SK-N-SH (cell line): ENCODE data around the gene VPS4B. TPM values are rescaled to one million over a fixed set of nuclear protein-coding genes. Genes with fewer than 3 reads are reported as not detected.

Experiments used
- CTCF ChIA-PET: fragments of 300-600, 350-600 bp; formaldehyde crosslinking; extraction: SDS; loops from one replicate; lab custom pipeline; 2021; lab: Yijun Ruan, JAX
- POLR2A ChIA-PET: fragments of 350-600 bp; sonication (Branson Sonifier 250); formaldehyde crosslinking; extraction: SDS; loops from one replicate; lab custom pipeline; 2020; ENCODE audit warnings: antibody characterized with exemption, inconsistent platforms; lab: Yijun Ruan, JAX
- DNase-seq: peaks from one replicate; pipeline ENCODE4 v3.0.0; 2012
- H2AFZ ChIP-seq: fragments of 200-600 bp; sonication (generic); 2 replicates; pipeline ENCODE4 v1.8.1; 2016; ENCODE audit warnings: antibody characterized with exemption, mild to moderate bottlenecking, low read depth
- H3F3A ChIP-seq: fragments of 200-600 bp; sonication (generic); replicated peaks from 2 replicates; pipeline ENCODE3; 2016; ENCODE audit warnings: antibody characterized with exemption, mild to moderate bottlenecking; ENCODE audit not compliant: insufficient read depth
- H3K27ac ChIP-seq, 2 experiments: fragments of 200-500 bp in 1 of 2; fragments of 200-600 bp in 1 of 2; sonication (Bioruptor generic) in 1 of 2; sonication (generic), shearing (Covaris generic) in 1 of 2; 2 replicates each; pipeline versions ENCODE4 v1.5.1 to v1.6.1; 2014 to 2016; ENCODE audit warnings: low read depth in 2 of 2, inconsistent platforms in 1 of 2, low read length in 1 of 2, mild to moderate bottlenecking in 1 of 2, mixed read lengths in 1 of 2
- H3K27me3 ChIP-seq: fragments of 200-600 bp; sonication (generic), shearing (Covaris generic); 2 replicates; pipeline ENCODE4 v1.6.1; 2016; ENCODE audit warnings: mixed run types; ENCODE audit not compliant: insufficient read depth
- H3K36me3 ChIP-seq, 2 experiments: fragments of 200-500 bp in 1 of 2; fragments of 200-600 bp in 1 of 2; sonication (Bioruptor generic) in 1 of 2; sonication (generic) in 1 of 2; replicated peaks in 1 of 2; 2 replicates each; pipeline versions ENCODE3 to v1.5.1; 2014 to 2016; ENCODE audit warnings: low read length in 1 of 2, mild to moderate bottlenecking in 1 of 2; ENCODE audit not compliant: insufficient read depth in 2 of 2, control insufficient read depth in 1 of 2
- H3K4me1 ChIP-seq, 2 experiments: fragments of 200-500 bp in 1 of 2; fragments of 200-600 bp in 1 of 2; sonication (Bioruptor generic) in 1 of 2; sonication (generic), shearing (Covaris generic) in 1 of 2; 2 replicates each; pipeline versions ENCODE4 v1.5.1 to v1.6.1; 2014 to 2016; ENCODE audit warnings: low read depth in 1 of 2, low read length in 1 of 2, mixed run types in 1 of 2; ENCODE audit not compliant: insufficient read depth in 2 of 2, control insufficient read depth in 1 of 2
- H3K4me2 ChIP-seq: fragments of 200-600 bp; sonication (generic), shearing (Covaris generic); 2 replicates; pipeline ENCODE4 v1.6.1; 2017; ENCODE audit warnings: mixed run types
- H3K4me3 ChIP-seq, 2 experiments: fragments of 200-500 bp in 1 of 2; fragments of 200-600 bp in 1 of 2; sonication (Bioruptor generic) in 1 of 2; sonication (generic), shearing (Covaris generic) in 1 of 2; 2 replicates each; pipeline versions ENCODE4 v1.5.1 to v1.8.1; 2014 to 2016; ENCODE audit warnings: low read depth in 2 of 2, inconsistent platforms in 1 of 2, low read length in 1 of 2, mild to moderate bottlenecking in 1 of 2, mixed read lengths in 1 of 2, moderate library complexity in 1 of 2
- H3K79me2 ChIP-seq: fragments of 200-600 bp; sonication (generic); 2 replicates; pipeline ENCODE4 v1.8.1; 2017; ENCODE audit warnings: mild to moderate bottlenecking; ENCODE audit not compliant: insufficient read depth
- H3K9ac ChIP-seq: fragments of 200-600 bp; sonication (generic); 2 replicates; pipeline ENCODE4 v1.6.1; 2017; ENCODE audit warnings: mixed run types
- H3K9me2 ChIP-seq: fragments of 200-600 bp; sonication (generic); 2 replicates; pipeline ENCODE4 v1.6.1; 2017; ENCODE audit warnings: mixed run types
- H3K9me3 ChIP-seq: fragments of 200-600 bp; sonication (generic); 2 replicates; pipeline ENCODE4 v1.6.1; 2017; ENCODE audit warnings: mixed run types, mild to moderate bottlenecking, moderate library complexity
- H4K20me1 ChIP-seq: fragments of 200-600 bp; sonication (generic); 2 replicates; pipeline ENCODE4 v1.6.1; 2017; ENCODE audit warnings: mild to moderate bottlenecking, mixed run types; ENCODE audit not compliant: insufficient read depth
- EZH2phosphoT487 ChIP-seq: fragments of 200-600 bp; sonication (generic); IDR thresholded peaks from 2 replicates; pipeline ENCODE4 v1.6.1; 2017; ENCODE audit warnings: low read depth, mixed run types, mild to moderate bottlenecking, antibody characterized with exemption, moderate library complexity, borderline replicate concordance
- JUND ChIP-seq: IDR thresholded peaks from 2 replicates; pipeline ENCODE4 v1.4.0; 2012
- NFIC ChIP-seq: IDR thresholded peaks from 2 replicates; pipeline ENCODE4 v1.4.0; 2012; ENCODE audit warnings: borderline replicate concordance
- POLR2AphosphoS5 ChIP-seq: IDR thresholded peaks from 2 replicates; pipeline ENCODE4 v1.6.1; 2012; ENCODE audit warnings: low read depth, low read length
- REST ChIP-seq: IDR thresholded peaks from 2 replicates; pipeline ENCODE4 v1.6.1; 2012; ENCODE audit warnings: mild to moderate bottlenecking, low read depth, low read length, moderate library complexity
- USF1 ChIP-seq: IDR thresholded peaks from 2 replicates; pipeline ENCODE4 v1.4.0; 2012; ENCODE audit warnings: low read depth, borderline replicate concordance
- WGBS: methylation state at CpG from one replicate; pipeline ENCODE4 v1.1.6; 2017; ENCODE audit warnings: low lambda C conversion rate; 5-methylcytosine and 5-hydroxymethylcytosine counted together
- polyA plus RNA-seq, 3 experiments: library from polyadenylated mRNA; depleted of rRNA; stranded (reverse); fragments of >200 nt; gene quantifications; 2 replicates each; pipeline ENCODE4 v1.2.3, GENCODE V29; 2012
- TF ChIP-seq, protein P1 (sequence below): IDR thresholded peaks from 2 replicates; pipeline ENCODE4 v1.4.0; 2012; ENCODE audit warnings: low read depth

VPS4B gene
- polyA plus RNA-seq, 1 of the 3 experiments (the other 2 are of a cell fraction) = 15.0 TPM

DNA sequence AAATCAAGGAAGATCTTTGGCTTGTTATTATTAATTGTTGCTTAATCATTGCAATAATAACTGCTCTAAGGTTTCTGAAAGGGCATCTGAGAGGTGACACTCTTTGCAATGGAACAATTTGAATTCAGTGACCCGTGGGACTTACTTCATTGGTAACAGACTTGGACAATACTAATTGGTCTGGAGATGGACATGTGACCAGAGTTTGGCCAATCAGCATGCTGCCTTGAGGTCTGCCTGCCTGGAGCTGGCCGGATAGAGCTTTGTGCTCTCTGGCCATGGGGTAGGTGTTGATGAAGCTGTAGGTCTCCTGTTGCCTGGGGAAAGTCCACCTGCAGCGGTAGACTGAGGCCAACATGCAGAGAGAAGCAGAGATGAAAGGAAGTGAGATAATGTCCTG lies 24.0 kb upstream of the VPS4B start:
- Histone ChIP-seq H2AFZ (no peak overlapping the region), H3K79me2 (no peaks in the 10 kb centered on the region), H3K27me3 (no peaks in the 10 kb centered on the region), H3K4me1 (no peaks in the 10 kb centered on the region), H3K27ac (no peak overlapping the region), H3K9me2 (no peaks in the 10 kb centered on the region), H3K4me2 (no peak overlapping the region), H3K4me3 (no peak overlapping the region), H3K36me3 (no peaks in the 10 kb centered on the region), H4K20me1 (no peaks in the 10 kb centered on the region), H3F3A (no peaks in the 10 kb centered on the region), H3K9me3 (no peaks in the 10 kb centered on the region), H3K9ac (no peak overlapping the region)
- ChIA-PET POLR2A (no interaction called here), CTCF (interaction anchor here (0.6 kb wide), 1 partner anchor 430 kb away, joined by 3 read pairs; no protein-coding TSS in a partner anchor)
- no peak for DNase-seq
- 89% methylated on average over 3 of the region's 3 CpGs for WGBS
- TF ChIP-seq USF1 = peak; percentile 53; the same call in 1 of the 2 replicates
- TF ChIP-seq, protein P1, sequence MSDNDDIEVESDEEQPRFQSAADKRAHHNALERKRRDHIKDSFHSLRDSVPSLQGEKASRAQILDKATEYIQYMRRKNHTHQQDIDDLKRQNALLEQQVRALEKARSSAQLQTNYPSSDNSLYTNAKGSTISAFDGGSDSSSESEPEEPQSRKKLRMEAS = no peak

GRCh38 chr18:63445037-63445436 lies 22.8 kb upstream of the VPS4B start:
- no peaks in the 10 kb centered on the region for H3K36me3 ChIP-seq
- no peaks in the 10 kb centered on the region for H3K9me2 ChIP-seq
- H3K27ac ChIP-seq = no peak overlapping the region
- no peaks in the 10 kb centered on the region for H4K20me1 ChIP-seq
- no peaks in the 10 kb centered on the region for H3K27me3 ChIP-seq
- peaks cover 1% of the 10 kb centered on the region for H3F3A ChIP-seq
- no peaks in the 10 kb centered on the region for H3K79me2 ChIP-seq
- H3K4me3 ChIP-seq = no peak overlapping the region
- H3K4me2 ChIP-seq = no peak overlapping the region
- WGBS = 46% methylated on average over 2 of the region's 2 CpGs
- no peak for DNase-seq
- no peak overlapping the region for H3K9ac ChIP-seq
- no peak overlapping the region for H2AFZ ChIP-seq
- ChIA-PET CTCF (interaction anchor here (1.1 to 1.2 kb wide), 2 partner anchors 103 to 429 kb away, joined by 3 read pairs; no protein-coding TSS in a partner anchor), POLR2A (no interaction called here)
- no peaks in the 10 kb centered on the region for H3K9me3 ChIP-seq
- 0 out of 4 replicates have a peak, but pooled peaks cover 0 to 4% of the 10 kb centered on the region in 2 experiments for H3K4me1 ChIP-seq
- TF ChIP-seq POLR2AphosphoS5 (no peak), USF1 (no peak), JUND (no peak), NFIC (no peak), EZH2phosphoT487 (no peak), REST (no peak)
- TF ChIP-seq, protein P1 = no peak
